Hepatocyte (in vitro differentiated cells): ENCODE results near the gene MYZAP. TPM values are rescaled to one million over a fixed set of nuclear protein-coding genes. Genes with fewer than 3 reads are reported as not detected.
A peak's percentile ranks its signal among the peaks of the same experiment; 100 is the strongest.

Source experiments
- DNase-seq: peaks from one replicate; pipeline ENCODE4 v3.0.0-alpha.2; 2016; ENCODE audit warnings: low spot score
- H2AFZ ChIP-seq: fragments of 200-600 bp; sonication (generic); 2 replicates; pipeline ENCODE4 v1.6.0; 2016; ENCODE audit warnings: antibody characterized with exemption, mild to moderate bottlenecking
- H3K27ac ChIP-seq: fragments of 200-600 bp; sonication (generic); 2 replicates; pipeline ENCODE4 v1.5.1; 2016; ENCODE audit warnings: mild to moderate bottlenecking
- H3K27me3 ChIP-seq: fragments of 200-600 bp; sonication (generic); 2 replicates; pipeline ENCODE4 v1.6.1; 2016
- H3K36me3 ChIP-seq: fragments of 200-600 bp; sonication (generic); replicated peaks from 2 replicates; pipeline ENCODE4 v1.5.1; 2016; ENCODE audit warnings: low read depth; ENCODE audit not compliant: insufficient read depth
- H3K4me1 ChIP-seq: fragments of 200-600 bp; sonication (generic); 2 replicates; pipeline ENCODE4 v1.5.1; 2016; ENCODE audit warnings: mild to moderate bottlenecking, moderate library complexity; ENCODE audit not compliant: insufficient read depth
- H3K4me2 ChIP-seq: fragments of 200-600 bp; sonication (generic); 2 replicates; pipeline ENCODE4 v1.6.0; 2016
- H3K4me3 ChIP-seq: fragments of 200-600 bp; sonication (generic); 2 replicates; pipeline ENCODE4 v1.5.1; 2016; ENCODE audit warnings: mild to moderate bottlenecking
- H3K79me2 ChIP-seq: fragments of 200-600 bp; sonication (generic); 2 replicates; pipeline ENCODE4 v1.6.0; 2017; ENCODE audit warnings: mild to moderate bottlenecking
- H3K9me2 ChIP-seq: fragments of 200-600 bp; sonication (generic); replicated peaks from 2 replicates; pipeline ENCODE4 v1.6.0; 2017; ENCODE audit warnings: mild to moderate bottlenecking; ENCODE audit not compliant: insufficient read depth
- H3K9me3 ChIP-seq: fragments of 200-600 bp; sonication (generic); 2 replicates; pipeline ENCODE4 v1.5.1; 2016; ENCODE audit warnings: low read depth, mild to moderate bottlenecking
- H4K20me1 ChIP-seq: fragments of 200-600 bp; sonication (generic); 2 replicates; pipeline ENCODE4 v1.6.0; 2016; ENCODE audit warnings: mild to moderate bottlenecking; ENCODE audit not compliant: insufficient read depth, poor library complexity, severe bottlenecking
- EZH2 ChIP-seq: fragments of 200-600 bp; sonication (generic); IDR thresholded peaks from 2 replicates; pipeline ENCODE4 v1.6.1; 2016; ENCODE audit warnings: antibody characterized with exemption, mild to moderate bottlenecking, borderline replicate concordance
- EZH2phosphoT487 ChIP-seq: fragments of 200-600 bp; sonication (generic); IDR thresholded peaks from one replicate; pipeline ENCODE4 v1.6.1; 2018; ENCODE audit warnings: antibody characterized with exemption, mild to moderate bottlenecking, low read depth, moderate library complexity; ENCODE audit not compliant: unreplicated experiment, severe bottlenecking
- WGBS: methylation state at CpG from one replicate; pipeline ENCODE4 v1.1.6; 2016; ENCODE audit warnings: low lambda C conversion rate; ENCODE audit errors: missing lambda C conversion rate; 5-methylcytosine and 5-hydroxymethylcytosine counted together
- polyA plus RNA-seq: library from polyadenylated mRNA; unstranded; fragments of >200 nt; fragmentation: Nextera tagmentation; extraction: Ambion mirVana; gene quantifications from 2 replicates; pipeline ENCODE4 v1.2.1, GENCODE V29; 2016
- total RNA-seq: library from RNA; depleted of rRNA; stranded (reverse); fragments of >200 nt; gene quantifications from 2 replicates; pipeline ENCODE4 v1.2.3, GENCODE V29; 2014
- TF ChIP-seq, protein P1 (sequence below): fragments of 200-600 bp; sonication (generic); IDR thresholded peaks from 2 replicates; pipeline ENCODE4 v1.5.1; 2016; ENCODE audit warnings: antibody characterized with exemption, mild to moderate bottlenecking; ENCODE audit not compliant: poor library complexity

Gene MYZAP
- total and polyA plus RNA-seq, 2 experiments from 2014 or later, result 12.0 to 15.5 TPM

DNA sequence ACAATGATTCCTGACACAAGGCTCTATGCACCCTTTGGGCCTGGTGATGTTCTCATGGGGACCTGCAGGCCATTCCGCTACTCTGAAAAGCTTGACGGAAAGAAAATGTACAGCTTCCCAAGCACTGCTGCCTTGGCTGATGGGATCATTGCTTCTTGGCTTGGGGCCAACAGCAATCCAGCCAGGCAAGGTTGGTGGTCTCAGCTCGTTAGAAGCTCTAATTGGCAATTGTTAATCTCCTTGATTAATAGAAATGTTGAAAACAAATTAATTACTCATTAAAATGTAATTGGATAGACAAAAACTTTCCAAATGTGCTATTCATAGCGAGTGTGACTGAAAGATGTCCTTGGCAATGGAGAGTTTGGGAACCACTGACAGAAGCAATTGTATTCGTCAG is 16.3 kb upstream of the MYZAP start:
- no peaks in the 10 kb centered on the region for H3K36me3 ChIP-seq
- H3K9me3 ChIP-seq, result no peaks in the 10 kb centered on the region
- WGBS, result 82% methylated on average over 5 of the region's 5 CpGs
- H4K20me1 ChIP-seq, result no peaks in the 10 kb centered on the region
- peaks cover 25% of the 10 kb centered on the region for H3K4me1 ChIP-seq
- H3K9me2 ChIP-seq, result no peaks in the 10 kb centered on the region
- no peak overlapping the region for H2AFZ ChIP-seq
- no peak overlapping the region for H3K4me3 ChIP-seq
- TF ChIP-seq EZH2 (no peak), EZH2phosphoT487 (no peak)
- no peak overlapping the region for H3K4me2 ChIP-seq
- H3K27ac ChIP-seq, result no peak overlapping the region
- H3K27me3 ChIP-seq, result no peaks in the 10 kb centered on the region
- no peak for DNase-seq
- no peaks in the 10 kb centered on the region for H3K79me2 ChIP-seq

DNA sequence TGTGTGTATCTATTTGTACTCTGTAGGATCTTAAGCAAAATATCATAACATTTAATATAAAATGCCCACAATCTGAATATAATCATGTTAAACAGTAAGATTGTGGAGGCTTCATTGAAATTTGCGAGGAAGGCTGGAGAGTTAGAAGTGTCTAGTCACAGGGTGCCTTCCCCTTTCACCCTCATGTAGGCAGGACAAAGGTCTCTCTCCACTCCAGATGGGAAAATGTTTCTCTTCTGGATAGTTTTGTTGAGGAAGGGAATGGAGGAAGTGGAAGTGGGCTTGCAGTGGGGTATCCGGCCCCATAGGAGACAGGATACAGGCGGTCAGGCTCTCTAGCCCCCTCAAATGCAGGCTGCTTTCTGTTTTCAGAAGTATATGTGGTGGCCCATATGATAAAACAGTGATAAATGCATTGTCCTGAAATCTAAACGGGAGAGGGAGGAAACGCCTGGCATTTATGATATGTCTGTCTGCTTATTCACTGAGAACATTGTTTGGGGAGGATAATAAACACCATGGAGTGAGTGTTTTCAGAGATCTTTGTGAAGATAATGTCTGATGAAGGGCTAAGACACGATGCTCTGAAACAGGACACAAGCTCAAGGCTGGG is 13.3 kb upstream of the MYZAP start:
- DNase-seq, result no peak
- Histone ChIP-seq H3K9me3 (peaks cover 7% of the 10 kb centered on the region), H3K4me3 (no peak overlapping the region), H3K9me2 (no peaks in the 10 kb centered on the region), H2AFZ (peak overlapping the region; percentile 22), H3K4me2 (peak overlapping the region; percentile 53), H3K27me3 (no peaks in the 10 kb centered on the region), H3K36me3 (no peaks in the 10 kb centered on the region), H3K27ac (peak overlapping the region; percentile 95), H3K4me1 (peaks cover 38% of the 10 kb centered on the region), H4K20me1 (no peaks in the 10 kb centered on the region), H3K79me2 (no peaks in the 10 kb centered on the region)
- TF ChIP-seq EZH2phosphoT487 (no peak), EZH2 (no peak)
- TF ChIP-seq, protein P1, sequence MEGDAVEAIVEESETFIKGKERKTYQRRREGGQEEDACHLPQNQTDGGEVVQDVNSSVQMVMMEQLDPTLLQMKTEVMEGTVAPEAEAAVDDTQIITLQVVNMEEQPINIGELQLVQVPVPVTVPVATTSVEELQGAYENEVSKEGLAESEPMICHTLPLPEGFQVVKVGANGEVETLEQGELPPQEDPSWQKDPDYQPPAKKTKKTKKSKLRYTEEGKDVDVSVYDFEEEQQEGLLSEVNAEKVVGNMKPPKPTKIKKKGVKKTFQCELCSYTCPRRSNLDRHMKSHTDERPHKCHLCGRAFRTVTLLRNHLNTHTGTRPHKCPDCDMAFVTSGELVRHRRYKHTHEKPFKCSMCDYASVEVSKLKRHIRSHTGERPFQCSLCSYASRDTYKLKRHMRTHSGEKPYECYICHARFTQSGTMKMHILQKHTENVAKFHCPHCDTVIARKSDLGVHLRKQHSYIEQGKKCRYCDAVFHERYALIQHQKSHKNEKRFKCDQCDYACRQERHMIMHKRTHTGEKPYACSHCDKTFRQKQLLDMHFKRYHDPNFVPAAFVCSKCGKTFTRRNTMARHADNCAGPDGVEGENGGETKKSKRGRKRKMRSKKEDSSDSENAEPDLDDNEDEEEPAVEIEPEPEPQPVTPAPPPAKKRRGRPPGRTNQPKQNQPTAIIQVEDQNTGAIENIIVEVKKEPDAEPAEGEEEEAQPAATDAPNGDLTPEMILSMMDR, result no peak
- 45% methylated on average over 6 of the region's 6 CpGs for WGBS

DNA sequence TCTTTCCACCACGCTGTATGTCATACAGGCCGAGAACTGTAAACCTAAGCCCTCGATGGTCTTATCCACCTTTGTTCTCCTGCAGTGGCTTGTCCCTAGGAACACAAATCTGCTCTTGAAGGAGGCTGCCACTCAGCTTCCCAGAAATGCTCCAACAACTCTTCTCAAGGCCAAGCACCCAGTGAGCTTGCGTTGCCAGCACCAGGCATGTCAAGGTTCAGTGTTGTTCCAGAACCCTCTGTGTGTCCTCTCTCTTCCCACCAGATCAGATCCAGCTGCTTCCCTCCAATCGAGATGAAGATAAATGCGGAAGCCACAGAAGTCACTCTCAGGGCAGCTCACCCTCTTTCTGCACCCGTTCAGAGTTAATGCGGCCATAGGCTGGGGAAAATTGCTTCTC is 11.3 kb upstream of the MYZAP start:
- H3K79me2 ChIP-seq, result no peaks in the 10 kb centered on the region
- peaks cover 38% of the 10 kb centered on the region for H3K4me1 ChIP-seq
- no peak overlapping the region for H3K4me3 ChIP-seq
- H3K27ac ChIP-seq, result peak overlapping the region; percentile 95
- no peak for DNase-seq
- no peaks in the 10 kb centered on the region for H3K36me3 ChIP-seq
- no peaks in the 10 kb centered on the region for H4K20me1 ChIP-seq
- no peak overlapping the region for H3K4me2 ChIP-seq
- H3K27me3 ChIP-seq, result no peaks in the 10 kb centered on the region
- no peak overlapping the region for H2AFZ ChIP-seq
- H3K9me3 ChIP-seq, result peaks cover 15% of the 10 kb centered on the region
- TF ChIP-seq EZH2phosphoT487 (no peak), EZH2 (no peak)
- TF ChIP-seq, protein P1, result no peak
- 81% methylated on average over 8 of the region's 8 CpGs for WGBS
- no peaks in the 10 kb centered on the region for H3K9me2 ChIP-seq

DNA sequence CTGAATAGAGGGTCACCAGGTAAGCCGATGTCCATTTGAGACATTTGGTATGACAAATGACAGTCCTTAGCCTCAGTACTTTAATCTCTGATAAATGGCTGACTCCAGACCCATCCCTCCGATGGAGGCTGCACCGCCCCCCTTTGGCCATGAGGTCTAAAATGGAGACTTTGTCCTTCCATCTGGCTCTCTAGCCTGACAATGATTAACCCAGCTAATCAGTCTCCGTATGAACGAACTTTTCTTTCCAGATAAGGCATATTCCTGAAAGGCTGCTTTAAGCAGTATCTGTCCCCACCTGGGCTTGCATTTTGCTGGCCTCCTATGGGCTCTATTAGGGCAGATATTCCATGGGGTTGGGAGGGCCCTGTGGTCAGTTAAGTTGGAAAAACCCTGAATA is 10.8 kb upstream of the MYZAP start:
- Histone ChIP-seq H3K4me3 (no peak overlapping the region), H4K20me1 (no peaks in the 10 kb centered on the region), H3K4me2 (peak overlapping the region; percentile 6), H3K4me1 (peaks cover 38% of the 10 kb centered on the region), H3K36me3 (no peaks in the 10 kb centered on the region), H3K27ac (peak overlapping the region; percentile 95), H3K79me2 (no peaks in the 10 kb centered on the region), H3K9me2 (no peaks in the 10 kb centered on the region), H3K9me3 (peaks cover 15% of the 10 kb centered on the region), H3K27me3 (no peaks in the 10 kb centered on the region), H2AFZ (no peak overlapping the region)
- peak; percentile 81 for DNase-seq
- TF ChIP-seq EZH2phosphoT487 (no peak), EZH2 (no peak)
- TF ChIP-seq, protein P1, result peak; percentile 17
- 45% methylated on average over 5 of the region's 5 CpGs for WGBS
